Activated T-cell treated with anti-CD3 and anti-CD28 coated beads, Interleukin-2, amount 50 U/mL, for 48 hours (primary cell): ENCODE results near the gene PI16.
"Not testable (repeated sequence)": the region's sequence is repeated elsewhere in the genome, so short reads cannot be mapped to it uniquely, and the experiment has no call there.

ENCODE experiments used
- DNase-seq, 2 experiments: peaks; one replicate each; pipeline ENCODE4 v3.0.0-alpha.2; 2020

The PI16 gene

DNA sequence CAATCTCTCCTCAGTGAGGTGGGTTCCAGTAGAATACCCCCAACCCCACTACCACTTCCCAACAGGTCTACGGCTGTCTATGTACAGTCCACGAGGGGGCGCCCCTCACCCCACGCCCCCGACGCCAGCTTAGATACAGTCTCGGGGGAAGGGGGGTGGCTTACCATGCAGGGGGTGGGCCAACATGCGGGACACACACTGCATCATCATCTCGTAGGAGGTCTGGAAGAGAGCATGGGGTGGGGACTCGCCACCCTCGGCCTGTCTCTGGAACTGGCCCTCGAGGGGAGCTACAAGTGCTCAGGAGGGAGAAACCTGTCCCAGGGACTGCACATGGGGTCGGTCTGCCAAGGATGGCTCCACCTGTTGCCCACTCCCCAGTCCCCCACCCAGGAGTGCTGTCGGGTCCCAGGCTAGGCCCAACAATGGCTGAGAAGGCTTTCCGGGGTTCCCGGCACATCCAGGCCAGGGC is 23.0 kb downstream of the PI16 start:
- no peak for DNase-seq

GRCh38 chr6:36978421-36979346 is 24.1 kb downstream of the PI16 start:
- no peak for DNase-seq

GRCh38 chr6:36979347-36979742 is 24.8 kb downstream of the PI16 start:
- no peak for DNase-seq

GRCh38 chr6:36980129-36980528 is 25.6 kb downstream of the PI16 start:
- no peak for DNase-seq

DNA sequence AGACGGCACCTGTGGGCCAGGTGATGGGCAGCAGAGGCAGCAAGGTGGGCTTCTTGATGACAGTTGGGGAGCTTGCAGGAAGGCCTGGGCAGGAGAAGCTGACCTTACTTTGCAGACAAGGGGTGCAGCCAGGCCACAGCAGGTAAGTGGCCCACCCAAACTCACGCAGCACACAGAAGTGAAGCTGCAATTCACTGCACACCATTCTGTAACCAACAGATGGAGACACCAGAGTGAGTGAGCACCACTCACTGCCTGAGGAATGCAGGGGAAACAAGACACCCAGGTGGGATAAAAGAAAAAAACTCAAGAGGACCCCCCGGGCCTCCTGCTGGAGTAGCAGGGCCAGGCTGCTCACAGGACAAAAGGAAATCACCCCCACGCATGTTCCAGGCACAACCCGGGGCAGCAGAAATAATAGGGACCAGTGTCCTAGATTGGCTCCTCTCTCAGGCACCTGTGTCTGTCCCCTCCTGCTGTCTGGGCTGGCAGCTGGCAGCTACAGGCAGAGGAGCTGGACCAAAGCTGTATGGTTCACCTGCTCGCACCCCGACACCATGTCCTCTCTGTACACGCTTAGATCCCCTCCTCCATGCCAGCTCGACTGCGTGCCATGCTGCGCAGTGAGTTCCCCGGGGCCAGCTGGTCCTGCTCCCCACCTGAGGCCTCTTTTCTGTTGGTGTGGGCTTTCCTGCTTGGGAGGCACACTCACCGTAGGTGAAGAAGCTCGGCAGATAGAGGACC is 26.5 kb downstream of the PI16 start:
- no peak for DNase-seq

DNA sequence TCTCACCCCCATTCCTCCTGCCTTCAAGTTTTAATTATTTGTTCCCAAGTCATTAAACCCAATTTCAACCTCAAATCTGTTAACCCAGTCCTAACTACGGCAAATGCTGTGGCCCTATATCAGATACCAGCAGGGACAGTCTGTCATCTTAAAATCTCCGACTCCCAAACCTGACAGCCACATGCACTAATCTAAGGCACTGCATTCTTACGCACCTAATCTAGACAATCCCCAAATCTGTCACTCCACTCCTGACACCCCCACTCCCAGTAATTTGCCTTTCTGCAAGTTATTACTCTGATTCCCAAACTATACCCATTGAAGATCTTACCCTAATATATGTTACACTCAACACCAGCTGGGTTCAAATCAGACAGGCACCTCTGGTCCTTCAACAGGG is 29.0 kb downstream of the PI16 start:
- no peak for DNase-seq

- peak; percentile 73 to 75 for DNase-seq
These were observed 30.3 kb downstream of the PI16 start for GRCh38 chr6:36984581-36985416.

DNA sequence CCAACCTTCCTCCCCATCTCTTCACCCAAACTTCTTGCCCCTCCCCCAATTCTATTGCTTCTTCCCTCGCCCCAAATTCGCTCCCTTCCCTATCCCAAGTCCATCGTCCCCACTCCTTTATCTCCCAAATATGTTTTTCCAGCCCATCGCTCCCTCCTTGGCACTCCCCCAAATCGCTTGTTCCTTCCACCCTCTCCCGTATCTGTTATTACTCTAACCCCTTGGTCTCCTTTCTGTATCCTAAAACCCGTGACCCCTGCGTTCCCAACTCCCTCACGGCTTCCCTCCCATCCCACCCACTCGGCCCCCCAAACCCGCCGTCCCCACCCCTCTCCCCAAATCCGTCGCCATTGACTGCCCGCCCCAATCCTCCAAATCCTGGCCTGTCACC is 30.9 kb downstream of the PI16 start:
- peak in 1 of 2 experiments; percentile 39 for DNase-seq

DNA sequence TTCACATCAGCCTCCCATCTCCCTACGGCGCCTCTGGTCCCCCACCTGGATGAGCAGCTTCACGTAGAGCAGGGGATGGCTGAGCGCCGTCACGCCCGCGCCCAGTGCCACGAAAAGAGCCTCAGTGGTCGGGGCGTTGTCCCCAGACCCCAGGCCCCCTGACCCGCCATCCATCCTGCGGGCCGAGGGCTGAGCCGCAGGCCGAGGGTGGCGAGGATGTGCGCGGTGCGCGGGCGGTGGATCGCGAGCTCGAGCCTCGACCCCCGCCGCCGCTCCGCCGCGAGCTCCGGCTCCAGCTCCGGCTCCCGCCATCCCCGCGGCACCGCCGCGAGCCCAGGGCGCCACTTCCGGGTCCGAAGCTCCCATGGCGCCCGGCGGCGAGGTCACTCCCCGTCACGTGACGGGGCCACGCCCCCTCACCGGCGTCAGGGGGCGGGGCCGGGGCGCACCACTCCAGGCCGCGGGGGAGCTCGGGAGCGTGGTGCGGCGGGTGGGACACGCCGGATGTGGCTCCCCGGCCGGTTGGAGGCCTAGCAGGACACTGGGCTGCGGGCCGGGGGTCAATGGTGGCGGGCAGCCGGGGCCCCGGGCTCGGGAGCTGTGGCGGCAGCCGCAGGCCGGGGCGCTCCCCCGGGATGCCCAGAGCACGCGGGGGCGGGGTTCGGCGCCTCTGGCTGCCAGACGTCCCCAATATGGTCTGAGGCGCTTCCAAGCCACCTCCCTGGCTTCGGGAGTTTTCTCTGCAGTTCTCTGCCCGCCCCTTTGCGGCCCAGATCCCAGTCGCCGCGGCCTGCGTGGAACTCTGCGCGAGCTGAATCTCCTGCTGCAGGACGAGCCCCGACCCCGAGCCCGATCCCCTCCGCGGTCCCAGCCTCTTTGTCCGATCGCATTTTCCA is 31.5 kb downstream of the PI16 start, which contains the start of gene MTCH1:
Gene MTCH1 (minus strand): TSS at position 389 of the 896 bp plus-strand sequence. CDS start 23 bp downstream, at position 366.
- peak; percentile 91 to 94 for DNase-seq

DNA sequence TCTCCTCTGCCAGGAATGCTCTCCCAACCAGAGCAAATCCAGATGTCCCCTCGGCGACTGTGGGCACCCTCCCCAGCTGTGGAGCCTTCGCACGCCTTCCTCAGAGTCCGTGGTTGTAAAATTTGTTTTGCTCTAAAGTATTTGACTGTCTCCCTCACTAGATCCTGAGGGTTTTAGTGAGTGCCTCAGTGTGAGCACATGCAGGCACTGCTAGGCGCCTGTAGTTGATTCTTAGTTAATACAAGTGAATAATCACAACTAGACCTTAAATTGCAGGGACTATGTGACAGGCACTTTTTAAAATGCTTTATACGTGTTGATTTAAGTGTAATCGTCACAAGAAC is 32.1 kb downstream of the PI16 start:
- no peak for DNase-seq

DNA sequence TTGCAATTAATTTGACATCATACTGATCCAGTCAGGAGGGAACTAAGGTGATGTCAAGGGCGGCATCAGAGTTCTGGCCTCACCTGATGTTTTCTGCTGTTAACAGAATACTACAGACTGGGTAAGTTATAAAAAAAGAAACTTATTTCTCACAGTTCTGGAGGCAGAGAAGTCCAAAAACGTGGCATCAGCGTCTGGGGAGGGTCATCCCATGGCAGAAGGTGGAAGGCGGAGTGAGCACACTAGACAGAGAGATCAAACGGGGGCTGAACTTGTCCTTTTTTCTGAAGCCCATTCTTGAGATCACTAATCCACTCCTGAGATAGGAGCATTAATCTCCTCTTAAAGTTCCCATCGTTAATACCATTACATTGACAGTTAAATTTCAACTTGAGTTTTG is 34.7 kb downstream of the PI16 start:
- DNase-seq: no peak

DNA sequence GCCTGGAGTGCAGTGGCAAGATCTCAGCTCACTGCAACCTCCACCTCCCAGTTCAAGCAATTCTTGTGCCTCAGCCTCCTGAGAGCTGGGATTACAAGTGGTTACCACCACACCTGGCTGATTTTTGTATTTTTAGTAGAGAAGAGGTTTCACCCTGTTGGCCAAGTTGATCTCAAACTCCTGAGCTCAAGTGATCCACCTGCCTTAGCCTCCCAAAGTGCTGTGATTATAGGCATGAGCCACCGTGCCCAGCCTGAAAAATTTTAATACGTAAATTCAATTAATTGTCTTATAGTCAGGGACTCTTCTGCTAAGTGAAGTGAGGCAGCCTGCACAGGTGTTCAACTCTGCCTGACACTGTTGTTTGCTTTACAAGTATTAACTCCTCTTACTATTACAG is 35.9 kb downstream of the PI16 start:
- not testable (repeated sequence) for DNase-seq

GRCh38 chr6:36997811-36998722 is 43.5 kb downstream of the PI16 start:
- DNase-seq: no peak

GRCh38 chr6:36998723-36999038 is 44.1 kb downstream of the PI16 start:
- no peak for DNase-seq

DNA sequence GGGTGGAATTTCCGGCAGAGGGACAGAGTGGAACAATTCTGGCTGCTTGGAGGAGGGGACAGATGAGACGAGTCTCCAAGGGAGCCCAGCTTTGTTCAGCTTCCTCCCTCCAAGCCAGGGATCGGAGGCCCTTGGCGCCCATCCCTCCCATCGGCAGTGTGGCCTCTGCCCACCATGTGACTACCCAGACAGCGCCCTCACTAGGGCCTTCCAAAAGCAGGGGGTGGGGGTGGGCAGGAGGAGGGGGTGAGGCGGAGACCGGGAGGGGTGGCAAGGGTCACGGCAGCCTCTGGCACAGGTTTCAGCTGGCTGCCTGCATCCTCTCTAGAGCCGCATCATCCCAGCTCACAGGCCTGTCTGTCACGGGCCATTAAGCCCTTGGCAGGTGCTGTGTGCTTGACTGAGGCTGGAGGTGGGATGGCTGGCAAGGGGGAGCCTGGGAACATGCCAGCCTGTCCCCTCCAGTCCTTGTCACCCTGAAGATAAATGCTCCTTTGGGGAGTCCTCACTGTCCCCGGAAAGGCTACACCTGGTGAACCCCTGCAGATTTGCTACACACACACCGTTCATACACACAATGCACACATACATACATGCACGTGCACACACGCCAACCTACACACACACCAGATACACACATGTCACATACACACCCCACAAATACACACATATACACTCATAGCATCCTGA is 44.7 kb downstream of the PI16 start:
- no peak for DNase-seq

- DNase-seq: no peak
These were observed 45.2 kb downstream of the PI16 start for GRCh38 chr6:36999751-37000125.

DNA sequence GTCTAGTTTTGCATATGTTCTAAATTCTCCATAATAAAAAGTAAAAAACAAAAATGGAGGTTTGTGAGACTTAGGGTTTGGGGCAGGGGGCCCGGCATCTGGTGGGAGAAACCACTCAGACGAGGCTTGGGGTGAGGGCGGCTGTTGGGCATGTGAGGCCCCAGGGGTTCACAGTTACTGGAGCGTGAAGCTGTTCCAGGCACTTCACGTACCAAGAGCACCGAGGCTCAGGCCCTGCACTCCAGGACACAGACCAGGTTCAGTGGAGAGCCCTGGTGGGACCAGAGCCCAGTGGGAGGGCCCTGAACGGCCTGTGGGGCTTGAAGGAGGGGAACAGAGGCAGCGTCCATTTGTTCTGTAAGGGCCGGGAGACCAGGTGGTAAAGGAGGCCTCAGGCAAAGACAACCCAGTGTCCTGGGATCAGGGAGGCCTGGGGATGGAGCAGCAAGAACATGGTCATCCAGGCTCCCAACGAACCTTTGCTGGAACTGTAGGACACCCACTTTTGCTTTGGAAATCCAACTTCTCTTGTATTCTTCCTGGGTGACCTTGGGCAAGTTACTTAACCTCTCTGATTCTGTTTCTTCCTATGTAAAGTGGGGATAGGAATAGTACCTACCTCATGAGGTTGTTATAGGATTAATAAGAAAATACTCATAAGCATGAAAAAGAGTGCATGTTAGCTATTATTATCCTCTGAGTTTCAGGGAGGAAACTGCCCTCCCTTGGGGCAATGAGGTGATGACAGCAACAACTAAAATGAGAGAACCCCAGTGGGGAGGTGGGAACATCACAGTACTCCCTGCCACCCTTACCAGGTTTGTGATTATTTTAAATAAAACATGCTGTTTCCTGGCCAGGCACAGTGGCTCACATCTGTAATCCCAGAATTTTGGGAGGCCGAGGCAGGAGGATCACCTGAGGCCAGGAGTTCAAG is 49.8 kb downstream of the PI16 start:
- no peak for DNase-seq

DNA sequence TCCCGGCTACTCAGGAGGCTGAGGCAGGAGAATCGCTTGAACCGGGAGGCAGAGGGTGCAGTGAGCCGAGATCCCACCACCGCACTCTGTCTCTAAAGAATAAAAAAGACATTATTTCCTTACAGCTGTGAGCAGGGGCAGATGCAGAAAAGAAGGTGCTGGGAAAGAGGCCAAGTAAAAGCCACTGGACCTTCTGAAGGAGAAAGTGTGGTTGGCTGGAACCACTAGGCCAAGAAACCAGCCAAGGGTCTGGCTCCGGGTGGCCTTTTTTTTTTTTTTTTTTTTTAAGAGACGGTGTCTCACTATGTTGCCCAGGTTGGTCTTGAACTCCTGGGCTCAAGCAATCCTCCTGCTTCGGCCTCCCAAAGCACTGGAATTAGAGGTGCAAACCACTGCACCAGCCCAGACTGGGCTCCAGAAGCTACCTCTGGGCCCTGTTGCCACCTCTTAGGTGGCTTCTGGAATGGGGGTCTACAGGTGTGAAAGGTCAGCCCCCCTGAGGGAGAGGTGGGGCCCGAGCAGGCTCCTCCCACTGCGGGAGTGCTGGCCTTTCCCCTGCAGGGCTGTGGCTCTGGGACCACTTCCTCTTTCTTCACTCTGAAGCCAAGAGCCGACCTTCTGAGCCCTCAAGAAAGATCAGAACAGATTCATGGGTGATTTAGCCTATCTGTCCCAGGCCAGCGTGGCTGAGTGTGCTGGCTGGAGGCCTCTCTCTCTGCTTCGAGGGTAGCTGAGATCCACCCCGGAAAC is 50.7 kb downstream of the PI16 start, which contains the start of gene FGD2:
Gene FGD2 (plus strand): TSS at position 595 of the 750 bp plus-strand sequence. CDS start 163 bp downstream, outside the sequence.
- no peak for DNase-seq
